B cell (primary cell): ENCODE measurements around the gene IGFLR1. TPM values are rescaled to one million over a fixed set of nuclear protein-coding genes. Genes with fewer than 3 reads are reported as not detected.

Experiments used
- ATAC-seq: fragments of 200-7000 bp; cut with Tn5 transposase; one replicate; pipeline ENCODE4 v1.10.0; 2021; ENCODE audit warnings: low read depth, mild to moderate bottlenecking, moderate number of reproducible peaks, moderate library complexity
- CTCF ChIA-PET: fragments of 350-600 bp; sonication (Branson Sonifier 250); formaldehyde crosslinking; loops from one replicate; lab custom pipeline; 2021; ENCODE audit warnings: antibody characterized with exemption, inconsistent platforms; lab: Charles Lee
- POLR2A ChIA-PET: fragments of 350-600 bp; sonication (Branson Sonifier 250); formaldehyde crosslinking; loops from one replicate; lab custom pipeline; 2021; ENCODE audit warnings: antibody characterized with exemption; lab: Charles Lee
- DNase-seq: peaks from one replicate; pipeline ENCODE4 v3.0.0; 2013
- H2AFZ ChIP-seq: 2 replicates; pipeline ENCODE4 v1.6.1; 2012; ENCODE audit warnings: mild to moderate bottlenecking, low read depth, low read length; ENCODE audit not compliant: insufficient read depth, poor library complexity, severe bottlenecking
- H3K27ac ChIP-seq, 2 donors: 1 replicate in 1 of 2; 2 replicates in 1 of 2; pipeline ENCODE4 v1.5.1; 2012 to 2013; ENCODE audit warnings: low read length in 2 of 2, mild to moderate bottlenecking in 2 of 2, moderate library complexity in 1 of 2
- H3K27me3 ChIP-seq, 4 experiments: fragments of 200-600 bp in 1 of 4; sonication (generic) in 1 of 4; replicated peaks in 1 of 4; 1 replicate in 2 of 4; 2 replicates in 2 of 4; pipeline versions ENCODE4 v1.6.1 to v1.7.0; 2013 to 2016; ENCODE audit warnings: low read length in 3 of 4, mild to moderate bottlenecking in 2 of 4, mixed read lengths in 1 of 4, moderate library complexity in 1 of 4; ENCODE audit not compliant: insufficient read depth in 4 of 4, control insufficient read depth in 3 of 4; ENCODE audit errors: control extremely low read depth in 1 of 4
- H3K36me3 ChIP-seq, 2 experiments: replicated peaks in 1 of 2; 1 replicate in 1 of 2; 2 replicates in 1 of 2; pipeline versions ENCODE4 v1.6.1 to v1.7.1; 2013; ENCODE audit warnings: low read length in 1 of 2; ENCODE audit not compliant: insufficient read depth in 2 of 2, control insufficient read depth in 1 of 2; ENCODE audit errors: control extremely low read depth in 1 of 2, extremely low read depth in 1 of 2
- H3K4me1 ChIP-seq, 2 donors: fragments of 200-600 bp in 1 of 2; sonication (generic) in 1 of 2; 1 replicate in 1 of 2; 2 replicates in 1 of 2; pipeline versions ENCODE4 v1.5.1 to v1.6.1; 2013 to 2017; ENCODE audit warnings: low read length in 2 of 2; ENCODE audit not compliant: control insufficient read depth in 2 of 2, insufficient read depth in 2 of 2
- H3K4me2 ChIP-seq: replicated peaks from 2 replicates; pipeline ENCODE3; 2012; ENCODE audit warnings: mild to moderate bottlenecking, low read depth, low read length; ENCODE audit not compliant: poor library complexity, severe bottlenecking
- H3K4me3 ChIP-seq, 5 experiments: fragments of 200-600 bp in 1 of 5; sonication (generic) in 1 of 5; 1 replicate in 3 of 5; 2 replicates in 2 of 5; pipeline versions ENCODE4 v1.5.1 to v1.7.0; 2011 to 2016; ENCODE audit warnings: low read length in 4 of 5, mild to moderate bottlenecking in 4 of 5, low read depth in 2 of 5, control low read depth in 1 of 5, moderate library complexity in 1 of 5; ENCODE audit not compliant: insufficient read depth in 1 of 5; ENCODE audit errors: control extremely low read depth in 1 of 5, extremely low read depth in 1 of 5
- H3K79me2 ChIP-seq: fragments of 200-600 bp; sonication (generic); one replicate; pipeline ENCODE4 v1.6.0; 2016; ENCODE audit warnings: low read length; ENCODE audit not compliant: control insufficient read depth, insufficient read depth
- H3K9ac ChIP-seq: fragments of 200-600 bp; sonication (generic); 2 replicates; pipeline ENCODE4 v1.6.1; 2017; ENCODE audit warnings: mild to moderate bottlenecking, low read length, moderate library complexity
- H3K9me3 ChIP-seq, 3 donors: one replicate each; pipeline versions ENCODE4 v1.6.1 to v1.7.1; 2013; ENCODE audit warnings: low read length in 2 of 3; ENCODE audit not compliant: control insufficient read depth in 2 of 3, insufficient read depth in 1 of 3; ENCODE audit errors: control extremely low read depth in 1 of 3
- H4K20me1 ChIP-seq: 2 replicates; pipeline ENCODE4 v1.6.0; 2012; ENCODE audit warnings: mild to moderate bottlenecking, low read length; ENCODE audit not compliant: insufficient read depth, control insufficient read depth, poor library complexity, severe bottlenecking
- H3K27ac Mint-ChIP-seq: one replicate; pipeline ENCODE4 v1.8.0; 2021; ENCODE audit warnings: mixed read lengths
- H3K27me3 Mint-ChIP-seq: one replicate; pipeline ENCODE4 v1.8.0; 2021; ENCODE audit warnings: mixed read lengths
- H3K4me1 Mint-ChIP-seq: one replicate; pipeline ENCODE4 v1.8.0; 2021; ENCODE audit warnings: mixed read lengths
- H3K4me3 Mint-ChIP-seq: one replicate; pipeline ENCODE4 v1.8.0; 2021; ENCODE audit warnings: mixed read lengths
- H3K9me3 Mint-ChIP-seq: one replicate; pipeline ENCODE4 v1.8.0; 2022; ENCODE audit warnings: mixed read lengths; ENCODE audit not compliant: insufficient read depth
- CTCF ChIP-seq: fragments of 200-600 bp; IDR thresholded peaks from one replicate; pipeline ENCODE4 v1.8.0; 2022; ENCODE audit warnings: antibody characterized with exemption, mild to moderate bottlenecking
- EZH2 ChIP-seq: IDR thresholded peaks from 2 replicates; pipeline ENCODE4 v1.6.1; 2012; ENCODE audit warnings: borderline replicate concordance, low read depth, mild to moderate bottlenecking, moderate library complexity, low read length; ENCODE audit not compliant: insufficient read depth, poor library complexity, severe bottlenecking
- WGBS: methylation state at CpG from one replicate; pipeline ENCODE4 v1.1.5; 2013; ENCODE audit warnings: missing lambda C conversion rate; ENCODE audit not compliant: insufficient coverage; 5-methylcytosine and 5-hydroxymethylcytosine counted together
- intact Hi-C: fragments of 100-400 bp; cut with micrococcal nuclease; formaldehyde crosslinking; loops from one replicate; pipeline ENCODE4 v1.10.0; 2022
- polyA plus RNA-seq: library from polyadenylated mRNA; depleted of rRNA; stranded (reverse); fragments of >200 nt; gene quantifications from 2 replicates; pipeline ENCODE4 v1.2.3, GENCODE V29; 2012
- total RNA-seq, 2 donors: library from RNA; stranded (reverse); fragments of 120-200 nt in 1 of 2; gene quantifications; 1 replicate in 1 of 2; 2 replicates in 1 of 2; pipeline versions ENCODE4 v1.2.3 to v1.2.4, GENCODE V29; 2013 to 2022

The IGFLR1 gene
- total and polyA plus RNA-seq, 2 donors (not counting 1 experiment from before 2014, with no cell fraction given) = 130 to 245 TPM

GRCh38 chr19:35719402-35720162, 22.7 kb downstream of the IGFLR1 start:
- intact Hi-C loops = loop anchor here (10.0 kb wide), 2 partner anchors 185 to 375 kb away; partner anchors contain the start of genes FFAR1, HCST, NFKBID and TYROBP
- peak overlapping the region; percentile 85 for H3K4me2 ChIP-seq
- H3K9ac ChIP-seq = no peak overlapping the region
- ChIA-PET POLR2A (interaction anchor here (1.2 to 1.8 kb wide), 3 partner anchors 21 to 26 kb away, joined by 4 to 10 read pairs (median 7); partner anchors contain the start of genes IGFLR1, PSENEN and U2AF1L4), CTCF (interaction anchor here (1.3 to 2.6 kb wide), 3 partner anchors 21 to 25 kb away, joined by 3 to 7 read pairs (median 4); no protein-coding TSS in a partner anchor)
- no peaks in the 10 kb centered on the region for H3K27me3 ChIP-seq
- H4K20me1 ChIP-seq = peaks cover 61% of the 10 kb centered on the region
- H3K27ac ChIP-seq = no peak overlapping the region
- no peak for DNase-seq
- Mint-ChIP-seq H3K4me1 (peaks cover 41% of the 10 kb centered on the region), H3K27ac (peak overlapping the region; percentile 85), H3K4me3 (peak overlapping the region; percentile 90), H3K9me3 (no peaks in the 10 kb centered on the region), H3K27me3 (no peaks in the 10 kb centered on the region)
- peaks cover 0 to 45% of the 10 kb centered on the region in 2 experiments for H3K36me3 ChIP-seq
- no peaks in the 10 kb centered on the region for H3K9me3 ChIP-seq
- H3K4me1 ChIP-seq = peaks cover 19 to 40% of the 10 kb centered on the region in 2 donors
- 95% methylated on average over 23 of the region's 32 CpGs for WGBS
- no peak for ATAC-seq
- no peak overlapping the region for H2AFZ ChIP-seq
- H3K4me3 ChIP-seq = no peak overlapping the region
- H3K79me2 ChIP-seq = peaks cover 76% of the 10 kb centered on the region
- TF ChIP-seq EZH2 (no peak), CTCF (no peak)
